Common myeloid progenitor, CD34-positive (primary cell): ENCODE results near the gene EFNB2.

Experiments used
- CTCF ChIA-PET: fragments of 350-600 bp; sonication (Branson Sonifier 250); formaldehyde crosslinking; loops from one replicate; lab custom pipeline; 2021; ENCODE audit warnings: antibody characterized with exemption; lab: Charles Lee
- POLR2A ChIA-PET: fragments of 350-600 bp; sonication (Branson Sonifier 250); formaldehyde crosslinking; loops from one replicate; lab custom pipeline; 2021; ENCODE audit warnings: antibody characterized with exemption; lab: Charles Lee
- DNase-seq, 3 donors: peaks; one replicate each; pipeline versions ENCODE4 v3.0.0 to v3.0.0-alpha.2; 2013
- H3K27ac ChIP-seq, 2 experiments: 1 replicate in 1 of 2; 2 replicates in 1 of 2; pipeline ENCODE4 v1.7.0; 2013; ENCODE audit warnings: inconsistent platforms in 2 of 2, low read length in 2 of 2, mild to moderate bottlenecking in 2 of 2, low read depth in 1 of 2, moderate library complexity in 1 of 2; ENCODE audit not compliant: severe bottlenecking in 2 of 2, insufficient read depth in 1 of 2, poor library complexity in 1 of 2
- H3K27me3 ChIP-seq, 5 experiments: replicated peaks in 2 of 5; 1 replicate in 3 of 5; 2 replicates in 2 of 5; pipeline versions ENCODE4 v1.6.1 to v1.7.0; 2013; ENCODE audit warnings: low read length in 4 of 5, mild to moderate bottlenecking in 2 of 5, moderate library complexity in 2 of 5, inconsistent platforms in 1 of 5; ENCODE audit not compliant: insufficient read depth in 5 of 5, control insufficient read depth in 4 of 5
- H3K36me3 ChIP-seq, 4 experiments: 1 replicate in 2 of 4; 2 replicates in 2 of 4; pipeline versions ENCODE4 v1.6.1 to v1.7.0; 2013; ENCODE audit warnings: low read length in 3 of 4, control low read depth in 1 of 4, mild to moderate bottlenecking in 1 of 4; ENCODE audit not compliant: control insufficient read depth in 4 of 4, insufficient read depth in 4 of 4
- H3K4me1 ChIP-seq, 4 experiments: 1 replicate in 3 of 4; 2 replicates in 1 of 4; pipeline versions ENCODE4 v1.6.1 to v1.7.1; 2013; ENCODE audit warnings: low read length in 3 of 4, mild to moderate bottlenecking in 3 of 4, control low read depth in 1 of 4, inconsistent platforms in 1 of 4, moderate library complexity in 1 of 4; ENCODE audit not compliant: control insufficient read depth in 4 of 4, insufficient read depth in 4 of 4; ENCODE audit errors: control extremely low read depth in 1 of 4
- H3K4me3 ChIP-seq, 7 experiments: 1 replicate in 4 of 7; 2 replicates in 3 of 7; pipeline versions ENCODE4 v1.5.1 to v1.7.0; 2013; ENCODE audit warnings: mild to moderate bottlenecking in 7 of 7, low read length in 6 of 7, moderate library complexity in 6 of 7, inconsistent platforms in 2 of 7, low read depth in 2 of 7, control low read depth in 1 of 7; ENCODE audit not compliant: insufficient read depth in 4 of 7, control insufficient read depth in 1 of 7; ENCODE audit errors: extremely low read depth in 1 of 7
- H3K9me3 ChIP-seq, 5 experiments: 1 replicate in 4 of 5; 2 replicates in 1 of 5; pipeline versions ENCODE4 v1.6.1 to v1.7.1; 2013; ENCODE audit warnings: low read length in 4 of 5, mild to moderate bottlenecking in 2 of 5, inconsistent platforms in 1 of 5, low read depth in 1 of 5, moderate library complexity in 1 of 5; ENCODE audit not compliant: control insufficient read depth in 4 of 5, insufficient read depth in 2 of 5; ENCODE audit errors: control extremely low read depth in 1 of 5
- WGBS: methylation state at CpG from one replicate; pipeline ENCODE4 v1.1.5; 2013; ENCODE audit not compliant: insufficient coverage; 5-methylcytosine and 5-hydroxymethylcytosine counted together

Gene EFNB2

GRCh38 chr13:106443607-106444322 is 91.7 kb downstream of the EFNB2 start:
- H3K36me3 ChIP-seq = no peaks in the 10 kb centered on the region
- no peak overlapping the region for H3K27ac ChIP-seq
- peaks cover 0 to 2% (median 0%) of the 10 kb centered on the region in 5 experiments for H3K27me3 ChIP-seq
- no peak overlapping the region for H3K4me3 ChIP-seq
- peaks cover 0 to 3% (median 0%) of the 10 kb centered on the region in 5 experiments for H3K9me3 ChIP-seq
- CTCF ChIA-PET = no interaction called here
- no peaks in the 10 kb centered on the region for H3K4me1 ChIP-seq
- DNase-seq = no peak
- POLR2A ChIA-PET = no interaction called here
- 93% methylated on average over 6 of the region's 11 CpGs for WGBS

GRCh38 chr13:106440866-106441265 is 94.6 kb downstream of the EFNB2 start:
- POLR2A ChIA-PET = no interaction called here
- WGBS = 80% methylated on average over 1 of the region's 2 CpGs

More at GRCh38 chr13:106440866-106441265, 94.6 kb downstream of the EFNB2 start:
- H3K27ac ChIP-seq = no peak overlapping the region
- H3K27me3 ChIP-seq = no peaks in the 10 kb centered on the region
- H3K36me3 ChIP-seq = no peaks in the 10 kb centered on the region
- no peak overlapping the region for H3K4me3 ChIP-seq
- DNase-seq = no peak
- H3K4me1 ChIP-seq = no peaks in the 10 kb centered on the region
- no peaks in the 10 kb centered on the region for H3K9me3 ChIP-seq
- CTCF ChIA-PET = interaction anchor here (0.6 to 0.8 kb wide), 2 partner anchors 54 to 375 kb away, joined by 3 read pairs; no protein-coding TSS in a partner anchor
